Measurements from ENCODE around the gene EPHA4.

Gene EPHA4

GRCh38 chr2:221476195-221476594 lies 95.9 kb downstream of the EPHA4 start:
- no peaks in the 10 kb centered on the region for H3F3A ChIP-seq (ENCODE audit: insufficient read depth, low read length)
- H3K27me3 ChIP-seq (replicated peaks; ENCODE audit: insufficient read depth, low read length) = no peaks in the 10 kb centered on the region
- H3K4me3 ChIP-seq (ENCODE audit: low read length) = no peak overlapping the region
- no peaks in the 10 kb centered on the region for H3K4me1 ChIP-seq (ENCODE audit: low read length)
- no peaks in the 10 kb centered on the region for H3K9me2 ChIP-seq (replicated peaks; ENCODE audit: insufficient read depth, low read length)
- H4K20me1 ChIP-seq (ENCODE audit: insufficient read depth, low read length) = no peaks in the 10 kb centered on the region
- no peak overlapping the region for H3K27ac ChIP-seq (ENCODE audit: low read length)
- H2AFZ ChIP-seq (ENCODE audit: low read length) = no peak overlapping the region
- TF ChIP-seq EZH2phosphoT487 (IDR thresholded peaks at IDR 0.05; ENCODE audit: low read length) (no peak), CTCF (IDR thresholded peaks at IDR 0.05; ENCODE audit: low read length) (no peak), EZH2 (optimal IDR thresholded peaks at IDR 0.05; ENCODE audit: low read depth, low read length) (no peak)
- no peak overlapping the region for H3K4me2 ChIP-seq (ENCODE audit: low read depth, low read length)
- no peak for DNase-seq
- no peaks in the 10 kb centered on the region for H3K9me3 ChIP-seq (replicated peaks; ENCODE audit: insufficient read depth, low read length)
- H3K9ac ChIP-seq (ENCODE audit: low read length) = no peak overlapping the region
- no peaks in the 10 kb centered on the region for H3K36me3 ChIP-seq (replicated peaks; ENCODE audit: insufficient read depth, low read length)
- no peaks in the 10 kb centered on the region for H3K79me2 ChIP-seq (ENCODE audit: low read length)

DNA sequence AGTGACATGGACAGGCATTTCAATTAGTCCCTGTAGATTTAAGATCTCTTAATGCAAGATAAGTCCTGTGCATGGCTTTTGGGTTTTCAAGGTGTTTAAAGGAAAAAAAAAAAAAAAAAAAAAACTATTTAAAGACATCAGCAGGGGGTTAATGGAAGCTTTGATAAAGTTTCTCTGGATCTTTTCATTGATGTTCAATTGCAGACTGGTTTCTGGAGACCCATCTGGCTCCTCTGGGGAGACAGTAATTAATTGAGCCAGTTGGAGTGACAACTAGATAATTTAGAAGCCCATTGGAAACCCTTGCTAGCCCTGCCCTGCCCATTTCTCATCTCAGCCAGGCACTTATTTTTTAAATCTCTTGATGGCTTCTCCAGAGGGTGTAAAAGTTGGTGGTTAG lies 98.7 kb downstream of the EPHA4 start:
- H3F3A ChIP-seq (ENCODE audit: insufficient read depth, low read length) = no peaks in the 10 kb centered on the region
- H3K27ac ChIP-seq (ENCODE audit: low read length) = no peak overlapping the region
- no peaks in the 10 kb centered on the region for H3K9me3 ChIP-seq (replicated peaks; ENCODE audit: insufficient read depth, low read length)
- H4K20me1 ChIP-seq (ENCODE audit: insufficient read depth, low read length) = no peaks in the 10 kb centered on the region
- no peaks in the 10 kb centered on the region for H3K9me2 ChIP-seq (replicated peaks; ENCODE audit: insufficient read depth, low read length)
- H3K4me2 ChIP-seq (ENCODE audit: low read depth, low read length) = no peak overlapping the region
- H3K79me2 ChIP-seq (ENCODE audit: low read length) = no peaks in the 10 kb centered on the region
- H3K27me3 ChIP-seq (replicated peaks; ENCODE audit: insufficient read depth, low read length) = no peaks in the 10 kb centered on the region
- no peak overlapping the region for H3K4me3 ChIP-seq (ENCODE audit: low read length)
- H2AFZ ChIP-seq (ENCODE audit: low read length) = no peak overlapping the region
- no peaks in the 10 kb centered on the region for H3K36me3 ChIP-seq (replicated peaks; ENCODE audit: insufficient read depth, low read length)
- DNase-seq = no peak
- no peak for TF ChIP-seq EZH2 (optimal IDR thresholded peaks at IDR 0.05; ENCODE audit: low read depth, low read length)
- no peak for TF ChIP-seq CTCF (IDR thresholded peaks at IDR 0.05; ENCODE audit: low read length)
- TF ChIP-seq EZH2phosphoT487 (IDR thresholded peaks at IDR 0.05; ENCODE audit: low read length) = no peak
- no peaks in the 10 kb centered on the region for H3K4me1 ChIP-seq (ENCODE audit: low read length)
- H3K9ac ChIP-seq (ENCODE audit: low read length) = no peak overlapping the region

DNA sequence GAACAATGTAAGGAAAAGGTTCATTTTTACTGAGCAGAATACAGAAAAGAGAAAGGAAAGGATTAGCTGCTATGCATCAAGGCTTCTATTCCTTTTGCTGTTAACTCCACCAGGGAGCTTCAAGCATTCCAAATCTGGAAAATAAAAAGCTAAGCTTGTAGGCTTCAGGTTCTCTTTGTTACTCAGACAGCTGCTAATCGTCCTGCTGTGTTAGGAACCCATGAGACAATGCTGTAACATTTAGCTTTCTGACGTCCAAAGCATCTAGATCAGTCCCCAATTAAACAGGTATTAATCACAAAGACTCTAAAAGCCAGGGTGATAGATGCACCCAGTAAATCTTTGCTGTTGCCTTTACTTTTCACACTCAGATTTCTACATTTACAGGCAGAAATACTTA lies 103.8 kb downstream of the EPHA4 start:
- Histone ChIP-seq H3K4me1 (ENCODE audit: low read length) (peaks cover 23% of the 10 kb centered on the region), H3K4me3 (ENCODE audit: low read length) (no peak overlapping the region), H3K9ac (ENCODE audit: low read length) (no peak overlapping the region), H3K79me2 (ENCODE audit: low read length) (no peaks in the 10 kb centered on the region), H3K27me3 (replicated peaks; ENCODE audit: insufficient read depth, low read length) (no peaks in the 10 kb centered on the region), H3K9me2 (replicated peaks; ENCODE audit: insufficient read depth, low read length) (no peaks in the 10 kb centered on the region), H3K4me2 (ENCODE audit: low read depth, low read length) (no peak overlapping the region), H3K9me3 (replicated peaks; ENCODE audit: insufficient read depth, low read length) (no peaks in the 10 kb centered on the region), H4K20me1 (ENCODE audit: insufficient read depth, low read length) (no peaks in the 10 kb centered on the region), H3K27ac (ENCODE audit: low read length) (no peak overlapping the region), H2AFZ (ENCODE audit: low read length) (no peak overlapping the region), H3K36me3 (replicated peaks; ENCODE audit: insufficient read depth, low read length) (no peaks in the 10 kb centered on the region), H3F3A (ENCODE audit: insufficient read depth, low read length) (no peaks in the 10 kb centered on the region)
- DNase-seq = no peak
- TF ChIP-seq EZH2 (optimal IDR thresholded peaks at IDR 0.05; ENCODE audit: low read depth, low read length) (no peak), CTCF (IDR thresholded peaks at IDR 0.05; ENCODE audit: low read length) (no peak), EZH2phosphoT487 (IDR thresholded peaks at IDR 0.05; ENCODE audit: low read length) (no peak)
